ENCODE results near the gene HELZ2. TPM values are rescaled to one million over a fixed set of nuclear protein-coding genes. Genes with fewer than 3 reads are reported as not detected.

HELZ2 gene
- total and polyA plus RNA-seq, 2 of the 4 experiments (the other 2 are of a cell fraction): 4.7 to 10.6 TPM

DNA sequence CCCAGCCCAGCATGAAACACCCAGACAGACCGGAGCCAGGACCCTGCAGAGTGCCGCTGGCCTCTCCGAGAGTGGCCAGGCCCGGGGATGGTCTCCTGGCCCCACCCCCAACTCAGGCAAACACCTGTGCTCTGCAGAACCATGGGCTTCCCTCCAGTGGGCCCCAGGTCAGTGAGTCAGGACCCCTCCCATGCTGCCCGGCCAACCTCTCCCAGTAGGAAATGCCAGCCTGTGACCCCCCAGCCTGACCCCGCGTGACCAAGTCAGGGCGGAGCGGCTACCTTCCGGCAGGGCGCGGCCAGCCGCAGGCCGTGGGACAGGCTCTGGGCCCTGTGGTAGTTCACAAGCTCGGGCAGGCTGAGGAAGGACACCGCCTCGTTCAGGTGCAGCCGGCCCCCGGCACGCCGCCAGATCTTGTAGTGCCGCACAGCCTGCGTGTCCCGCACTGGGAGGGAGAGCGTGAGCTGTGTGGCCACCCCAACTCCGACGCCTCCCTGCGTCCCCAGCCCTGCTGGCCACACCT lies 40.1 kb downstream of the HELZ2 start:
- no peak overlapping the region for H2AFZ ChIP-seq (replicated peaks; ENCODE audit: low read length, poor library complexity)
- TF ChIP-seq MAFK (IDR thresholded peaks at IDR 0.05; ENCODE audit: low read depth, low read length) (no peak), MAZ (IDR thresholded peaks at IDR 0.05; ENCODE audit: borderline replicate concordance, low read depth, low read length) (no peak), CEBPB (IDR thresholded peaks at IDR 0.05; ENCODE audit: low read depth, low read length) (no peak), BHLHE40 (IDR thresholded peaks at IDR 0.05; ENCODE audit: low read depth, low read length) (no peak), USF2 (IDR thresholded peaks at IDR 0.05; ENCODE audit: low read depth, low read length) (no peak), MXI1 (IDR thresholded peaks at IDR 0.05; ENCODE audit: borderline replicate concordance, low read depth, low read length) (no peak), SMC3 (IDR thresholded peaks at IDR 0.05; ENCODE audit: low read depth, low read length) (no peak), CTCF (conservative IDR thresholded peaks at IDR 0.05; ENCODE audit: low read depth, low read length) (no peak), POLR2A (IDR thresholded peaks at IDR 0.05; ENCODE audit: low read depth, low read length) (no peak), RCOR1 (IDR thresholded peaks at IDR 0.05; ENCODE audit: insufficient replicate concordance, low read length) (no peak), FOS (IDR thresholded peaks at IDR 0.05; ENCODE audit: low read depth, low read length) (no peak), RFX5 (IDR thresholded peaks at IDR 0.05; ENCODE audit: low read depth, low read length) (no peak), RAD21 (IDR thresholded peaks at IDR 0.05; ENCODE audit: low read length) (no peak), NFE2L2 (IDR thresholded peaks at IDR 0.05; ENCODE audit: low read depth, low read length) (no peak), CHD1 (IDR thresholded peaks at IDR 0.05; ENCODE audit: low read depth, low read length) (no peak)
- TF ChIP-seq, protein P1, sequence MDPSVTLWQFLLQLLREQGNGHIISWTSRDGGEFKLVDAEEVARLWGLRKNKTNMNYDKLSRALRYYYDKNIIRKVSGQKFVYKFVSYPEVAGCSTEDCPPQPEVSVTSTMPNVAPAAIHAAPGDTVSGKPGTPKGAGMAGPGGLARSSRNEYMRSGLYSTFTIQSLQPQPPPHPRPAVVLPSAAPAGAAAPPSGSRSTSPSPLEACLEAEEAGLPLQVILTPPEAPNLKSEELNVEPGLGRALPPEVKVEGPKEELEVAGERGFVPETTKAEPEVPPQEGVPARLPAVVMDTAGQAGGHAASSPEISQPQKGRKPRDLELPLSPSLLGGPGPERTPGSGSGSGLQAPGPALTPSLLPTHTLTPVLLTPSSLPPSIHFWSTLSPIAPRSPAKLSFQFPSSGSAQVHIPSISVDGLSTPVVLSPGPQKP (IDR thresholded peaks at IDR 0.05; ENCODE audit: borderline replicate concordance, low read depth, low read length): no peak
- no peak overlapping the region for H3K9ac ChIP-seq (ENCODE audit: low read depth, low read length)
- intact Hi-C loops (cut with micrococcal nuclease) (loop anchor here (10.0 kb wide), 1 partner anchor 121 kb away; the partner anchor contains the start of genes RTEL1 and STMN3), dilution Hi-C loops (cut with HindIII; ENCODE audit: low sequenced_read_pairs, unreplicated experiment) (no loop called here), in situ Hi-C loops (cut with MboI; ENCODE audit: low sequenced_read_pairs) (loop anchor here (10.0 kb wide), 2 partner anchors 331 to 441 kb away; partner anchors contain the start of genes ABHD16B, SAMD10 and TPD52L2)
- no peak overlapping the region for H3K14ac ChIP-seq (replicated peaks; ENCODE audit: low read depth, low read length)
- H4K5ac ChIP-seq (ENCODE audit: low read depth, low read length): no peak overlapping the region
- no peaks in the 10 kb centered on the region for H3K9me1 ChIP-seq (ENCODE audit: insufficient read depth, low read length)
- no peak overlapping the region for H2BK120ac ChIP-seq (ENCODE audit: low read depth, low read length)
- no peak overlapping the region for H3K56ac ChIP-seq (ENCODE audit: extremely low read depth, insufficient read depth, low read length)
- no peaks in the 10 kb centered on the region; the same call in 1 of the 2 replicates for H3K4me1 ChIP-seq (ENCODE audit: control insufficient read depth, insufficient read depth, low read length)
- H3K23ac ChIP-seq (ENCODE audit: low read depth, low read length): no peak overlapping the region
- H4K91ac ChIP-seq (ENCODE audit: insufficient read depth, low read depth, low read length): no peak overlapping the region
- 69% methylated on average over 25 of the region's 28 CpGs; no CpG with 5 or more reads in 1 of the 2 experiments for WGBS, 2 experiments (ENCODE audit: extremely low coverage in 2 of 2, insufficient read length in 1 of 2)
- H3K18ac ChIP-seq (ENCODE audit: low read depth, low read length): no peak overlapping the region
- H2BK15ac ChIP-seq (ENCODE audit: low read depth, low read length): no peak overlapping the region
- ChIA-PET POLR2A (ENCODE audit: unreplicated experiment) (no interaction called here), CTCF (no interaction called here)
- no peak overlapping the region for H4K8ac ChIP-seq (ENCODE audit: low read depth in 2 of 2, low read length in 2 of 2)
- DNase-seq (no peak), ATAC-seq (ENCODE audit: low read depth) (no peak)
- no TSS peak for BruUV-seq (replicated peaks)
- H3K4me2 ChIP-seq (ENCODE audit: low read depth, low read length): no peak overlapping the region
- no peak overlapping the region for H3K4me3 ChIP-seq (ENCODE audit: insufficient read depth, low read depth, low read length)
- no peaks in the 10 kb centered on the region for H3K9me3 ChIP-seq (ENCODE audit: control insufficient read depth, insufficient read depth, low read length)
- no peak overlapping the region for H3K4ac ChIP-seq (ENCODE audit: low read depth, low read length)
- H3K36me3 ChIP-seq (ENCODE audit: control insufficient read depth, insufficient read depth, low read length): no peaks in the 10 kb centered on the region
- no peak overlapping the region for H2BK5ac ChIP-seq (ENCODE audit: low read depth, low read length, poor library complexity, severe bottlenecking)
- H3K79me1 ChIP-seq (ENCODE audit: low read depth in 1 of 2, low read length in 2 of 2): no peaks in the 10 kb centered on the region
- no peaks in the 10 kb centered on the region for H4K20me1 ChIP-seq (ENCODE audit: insufficient read depth, low read length)
- no peak overlapping the region for H2BK20ac ChIP-seq (ENCODE audit: low read depth, low read length)
- H2AK5ac ChIP-seq (ENCODE audit: low read depth, low read length): no peak overlapping the region
- H3K27ac ChIP-seq (ENCODE audit: insufficient read depth, low read length): no peak overlapping the region
- peaks cover 4% of the 10 kb centered on the region; the same call in 1 of the 2 replicates for H3K27me3 ChIP-seq (ENCODE audit: control insufficient read depth, insufficient read depth, low read length)
- H2AK9ac ChIP-seq (replicated peaks; ENCODE audit: low read depth, low read length, poor library complexity): no peak overlapping the region
